Ovary (tissue), 3 donors: ENCODE data around the gene MLN.

Experiments used
- EP300 ChIP-seq: sonication (generic); formaldehyde crosslinking; IDR thresholded peaks from one replicate; pipeline ENCODE4 v1.6.1; 2017; ENCODE audit warnings: antibody characterized with exemption
- POLR2A ChIP-seq: fragments of 450-650 bp; IDR thresholded peaks from one replicate; pipeline ENCODE4 v1.6.1; 2017; ENCODE audit warnings: antibody characterized with exemption, mild to moderate bottlenecking, moderate library complexity
- TF ChIP-seq, protein P1 (sequence below), 3 donors: fragments of 450-650 bp in 2 of 3; fragments of 200-600 bp in 1 of 3; IDR thresholded peaks; one replicate each; pipeline versions ENCODE4 v1.5.1 to v1.8.0; 2016 to 2022; ENCODE audit warnings: antibody characterized with exemption in 3 of 3, mild to moderate bottlenecking in 1 of 3
- donor health status: DM: no; HTN: no; CAD: no.

DNA sequence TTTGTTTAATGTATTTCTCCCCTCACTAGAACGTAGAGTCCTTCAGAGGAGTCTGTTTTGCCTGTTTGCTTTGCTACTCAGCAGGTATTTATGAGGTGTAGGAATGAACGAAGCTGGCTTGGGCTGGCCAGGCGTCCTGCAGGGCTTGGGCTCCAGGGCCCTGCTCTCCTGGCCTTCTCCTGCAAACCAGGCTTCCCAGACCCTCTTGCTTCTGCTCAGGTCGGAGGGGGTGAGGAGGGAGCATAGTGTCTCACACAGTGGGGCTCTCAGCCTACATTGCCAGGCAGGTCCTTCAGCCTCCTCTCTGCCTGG lies 24.6 kb upstream of the MLN start:
- TF ChIP-seq POLR2A, result no peak
- TF ChIP-seq, protein P1, sequence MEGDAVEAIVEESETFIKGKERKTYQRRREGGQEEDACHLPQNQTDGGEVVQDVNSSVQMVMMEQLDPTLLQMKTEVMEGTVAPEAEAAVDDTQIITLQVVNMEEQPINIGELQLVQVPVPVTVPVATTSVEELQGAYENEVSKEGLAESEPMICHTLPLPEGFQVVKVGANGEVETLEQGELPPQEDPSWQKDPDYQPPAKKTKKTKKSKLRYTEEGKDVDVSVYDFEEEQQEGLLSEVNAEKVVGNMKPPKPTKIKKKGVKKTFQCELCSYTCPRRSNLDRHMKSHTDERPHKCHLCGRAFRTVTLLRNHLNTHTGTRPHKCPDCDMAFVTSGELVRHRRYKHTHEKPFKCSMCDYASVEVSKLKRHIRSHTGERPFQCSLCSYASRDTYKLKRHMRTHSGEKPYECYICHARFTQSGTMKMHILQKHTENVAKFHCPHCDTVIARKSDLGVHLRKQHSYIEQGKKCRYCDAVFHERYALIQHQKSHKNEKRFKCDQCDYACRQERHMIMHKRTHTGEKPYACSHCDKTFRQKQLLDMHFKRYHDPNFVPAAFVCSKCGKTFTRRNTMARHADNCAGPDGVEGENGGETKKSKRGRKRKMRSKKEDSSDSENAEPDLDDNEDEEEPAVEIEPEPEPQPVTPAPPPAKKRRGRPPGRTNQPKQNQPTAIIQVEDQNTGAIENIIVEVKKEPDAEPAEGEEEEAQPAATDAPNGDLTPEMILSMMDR (IDR thresholded peaks at IDR 0.05), result no peak
- TF ChIP-seq EP300, result no peak
